SK-N-MC (cell line): Measurements from ENCODE around the gene ZBTB1.

Source experiments
- EZH2 ChIP-seq: fragments of 200-600 bp; sonication (generic); IDR thresholded peaks from one replicate; pipeline ENCODE4 v1.6.1; 2017; ENCODE audit warnings: antibody characterized with exemption
- FOXP2 ChIP-seq: optimal IDR thresholded peaks from 2 replicates; pipeline ENCODE3; 2011; ENCODE audit warnings: mild to moderate bottlenecking, moderate library complexity; ENCODE audit not compliant: insufficient read depth; ENCODE audit errors: extremely low read length, control extremely low read depth
- POLR2AphosphoS5 ChIP-seq: IDR thresholded peaks from 2 replicates; pipeline ENCODE4 v1.6.1; 2012; ENCODE audit warnings: mild to moderate bottlenecking, low read depth, low read length, borderline replicate concordance

DNA sequence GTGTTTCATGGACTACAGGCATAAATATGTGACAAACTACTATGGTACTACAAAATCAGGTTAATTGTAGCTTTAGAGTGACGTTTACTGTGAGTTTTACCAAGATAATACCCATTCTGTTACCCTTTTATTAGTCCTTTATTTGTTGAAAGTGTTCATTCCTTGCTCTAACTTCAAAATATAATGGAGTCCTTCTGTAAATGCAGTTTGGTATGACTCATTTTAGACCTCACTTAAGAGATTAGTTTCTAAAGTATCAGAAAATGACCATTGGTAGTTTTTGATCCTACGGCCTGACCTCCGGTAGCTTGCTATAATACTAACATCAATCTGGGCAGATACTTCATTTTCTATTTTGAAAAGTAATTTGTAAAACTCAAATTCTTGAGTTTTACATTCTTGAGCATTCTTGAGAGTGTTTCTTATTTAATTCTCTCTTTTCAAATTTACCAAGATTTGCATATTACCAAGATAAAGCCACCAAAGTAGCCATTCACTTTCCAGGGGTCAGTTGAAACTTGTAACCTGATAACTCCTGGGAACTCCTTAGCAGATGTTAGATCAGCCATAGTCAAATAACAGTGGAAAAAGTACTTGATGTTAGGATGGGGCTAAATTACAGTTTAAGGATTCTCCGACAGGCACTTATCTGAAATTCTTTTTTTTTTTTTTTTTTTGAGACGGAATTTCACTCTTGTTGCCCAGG, 40.2 kb downstream of the ZBTB1 start:
- TF ChIP-seq POLR2AphosphoS5, result no peak
- TF ChIP-seq EZH2, result no peak
- no peak for TF ChIP-seq FOXP2
